CD8-positive, alpha-beta memory T cell (primary cell): ENCODE data around the gene CFAP70. TPM values are rescaled to one million over a fixed set of nuclear protein-coding genes. Genes with fewer than 3 reads are reported as not detected.

ENCODE experiments used
- CTCF ChIA-PET: fragments of 350-600 bp; sonication (Branson Sonifier 250); formaldehyde crosslinking; loops from one replicate; lab custom pipeline; 2021; ENCODE audit warnings: antibody characterized with exemption; lab: Charles Lee
- POLR2A ChIA-PET: fragments of 350-600 bp; sonication (Branson Sonifier 250); formaldehyde crosslinking; loops from one replicate; lab custom pipeline; 2021; ENCODE audit warnings: antibody characterized with exemption; lab: Charles Lee
- DNase-seq, 5 donors: peaks; one replicate each; pipeline versions ENCODE4 v3.0.0 to v3.0.0-alpha.2; 2020 to 2022; ENCODE audit warnings: mixed read lengths in 1 of 5
- H3K27ac ChIP-seq: one replicate; pipeline ENCODE4 v1.7.0; 2013; ENCODE audit warnings: low read depth, mild to moderate bottlenecking, low read length, moderate library complexity
- H3K27me3 ChIP-seq: 2 replicates; pipeline ENCODE4 v1.7.0; 2013; ENCODE audit warnings: low read length, mild to moderate bottlenecking; ENCODE audit not compliant: insufficient read depth, poor library complexity, severe bottlenecking
- H3K36me3 ChIP-seq: 2 replicates; pipeline ENCODE4 v1.7.0; 2013; ENCODE audit warnings: mild to moderate bottlenecking, low read length, moderate library complexity; ENCODE audit not compliant: insufficient read depth
- H3K4me1 ChIP-seq: 2 replicates; pipeline ENCODE4 v1.7.0; 2013; ENCODE audit warnings: mild to moderate bottlenecking, low read length, moderate library complexity; ENCODE audit not compliant: insufficient read depth
- H3K4me3 ChIP-seq: 2 replicates; pipeline ENCODE4 v1.7.0; 2013; ENCODE audit warnings: mild to moderate bottlenecking, low read length
- H3K9me3 ChIP-seq: 2 replicates; pipeline ENCODE4 v1.7.0; 2013; ENCODE audit warnings: mild to moderate bottlenecking, low read length
- H3K27ac Mint-ChIP-seq, 8 donors: one replicate each; pipeline ENCODE4 v1.8.0; 2020 to 2021; ENCODE audit warnings: mixed read lengths in 8 of 8, mild to moderate bottlenecking in 6 of 8, inconsistent platforms in 3 of 8, moderate library complexity in 3 of 8
- H3K27me3 Mint-ChIP-seq, 2 donors: one replicate each; pipeline ENCODE4 v1.8.0; 2020 to 2021; ENCODE audit warnings: mixed read lengths in 2 of 2, mild to moderate bottlenecking in 1 of 2, moderate library complexity in 1 of 2
- H3K36me3 Mint-ChIP-seq, 3 donors: one replicate each; pipeline ENCODE4 v1.8.0; 2020 to 2021; ENCODE audit warnings: mixed read lengths in 3 of 3, inconsistent platforms in 1 of 3, mild to moderate bottlenecking in 1 of 3
- H3K4me1 Mint-ChIP-seq, 3 donors: one replicate each; pipeline ENCODE4 v1.8.0; 2020 to 2021; ENCODE audit warnings: mixed read lengths in 3 of 3, inconsistent platforms in 1 of 3, mild to moderate bottlenecking in 1 of 3
- H3K4me3 Mint-ChIP-seq, 7 donors: one replicate each; pipeline ENCODE4 v1.8.0; 2020 to 2021; ENCODE audit warnings: mixed read lengths in 7 of 7, mild to moderate bottlenecking in 6 of 7, moderate library complexity in 4 of 7, inconsistent platforms in 2 of 7
- H3K9me3 Mint-ChIP-seq, 5 donors: one replicate each; pipeline ENCODE4 v1.8.0; 2020 to 2022; ENCODE audit warnings: mixed read lengths in 5 of 5, mild to moderate bottlenecking in 3 of 5, moderate library complexity in 2 of 5, inconsistent platforms in 1 of 5
- polyA plus RNA-seq: library from polyadenylated mRNA; unstranded; fragments of 300-500 nt; fragmentation: Illumina TruSeq; gene quantifications from one replicate; pipeline ENCODE4 v1.2.3, GENCODE V29; 2021
- total RNA-seq, 2 experiments: library from RNA; stranded (reverse); gene quantifications; one replicate each; pipeline ENCODE4 v1.2.3, GENCODE V29; 2021

CFAP70 gene
- total and polyA plus RNA-seq, 3 experiments from 2014 or later, result 0.86 to 1.2 TPM; not detected in 1

- H3K36me3 ChIP-seq, result no peaks in the 10 kb centered on the region
- no peaks in the 10 kb centered on the region for H3K27me3 ChIP-seq
- Mint-ChIP-seq H3K36me3 (peaks cover 0 to 42% (median 8%) of the 10 kb centered on the region in 3 donors), H3K4me3 (peak overlapping the region; percentile 98 to 99 (median 99)), H3K4me1 (peaks cover 34 to 52% (median 46%) of the 10 kb centered on the region in 3 donors), H3K27ac (peak overlapping the region; percentile 87 to 97 (median 95)), H3K27me3 (no peaks in the 10 kb centered on the region), H3K9me3 (no peaks in the 10 kb centered on the region)
- peak overlapping the region; percentile 90 for H3K4me3 ChIP-seq
- no peaks in the 10 kb centered on the region for H3K9me3 ChIP-seq
- peak overlapping the region; percentile 92 for H3K27ac ChIP-seq
- peaks cover 38% of the 10 kb centered on the region for H3K4me1 ChIP-seq
- no peak for DNase-seq
- ChIA-PET POLR2A (interaction anchor here (1.7 kb wide), 1 partner anchor 244 kb away, joined by 4 read pairs; the partner anchor contains the start of gene PPP3CB), CTCF (interaction anchor here (1.6 kb wide), 1 partner anchor 244 kb away, joined by 3 read pairs; the partner anchor contains the start of gene PPP3CB)
Measured at GRCh38 chr10:73251683-73252444, 106.8 kb downstream of the CFAP70 start.

DNA sequence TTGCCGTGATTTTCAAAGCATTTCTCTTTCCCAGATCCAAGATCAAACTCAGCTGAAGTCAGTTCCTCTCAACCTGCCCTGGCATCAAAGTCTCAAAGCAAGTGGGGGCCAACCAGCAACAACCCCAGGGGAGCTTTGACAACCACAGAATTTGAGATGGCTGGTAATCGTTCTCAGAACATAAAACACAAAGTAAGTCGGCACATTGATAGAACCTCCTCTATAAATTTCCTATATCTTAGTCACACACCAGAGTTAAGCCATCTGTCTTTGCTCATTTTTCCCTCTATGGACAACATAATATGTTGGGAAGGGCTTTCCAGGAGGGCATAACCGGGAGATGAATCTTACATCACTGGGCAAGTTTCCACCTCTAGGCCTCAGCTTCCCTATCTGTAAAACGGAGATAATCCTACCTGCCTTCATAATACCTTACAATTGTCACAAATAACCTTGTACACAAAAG lies 110.4 kb downstream of the CFAP70 start:
- DNase-seq, result no peak
- Histone ChIP-seq H3K9me3 (no peaks in the 10 kb centered on the region), H3K4me3 (no peak overlapping the region), H3K36me3 (peaks cover 13% of the 10 kb centered on the region), H3K4me1 (peaks cover 58% of the 10 kb centered on the region), H3K27me3 (no peaks in the 10 kb centered on the region), H3K27ac (peak overlapping the region; percentile 15)
- Mint-ChIP-seq H3K27ac (peak overlapping the region; percentile 57 to 99 (median 94)), H3K36me3 (peaks cover 8 to 75% (median 8%) of the 10 kb centered on the region in 3 donors), H3K27me3 (no peaks in the 10 kb centered on the region), H3K9me3 (no peaks in the 10 kb centered on the region), H3K4me1 (peaks cover 58 to 81% (median 77%) of the 10 kb centered on the region in 3 donors), H3K4me3 (peak overlapping the region; percentile 25 to 100 (median 44))
- CTCF ChIA-PET, result no interaction called here
- POLR2A ChIA-PET, result interaction anchor here (2.1 kb wide), 1 partner anchor 165 kb away, joined by 5 read pairs; no protein-coding TSS in a partner anchor

DNA sequence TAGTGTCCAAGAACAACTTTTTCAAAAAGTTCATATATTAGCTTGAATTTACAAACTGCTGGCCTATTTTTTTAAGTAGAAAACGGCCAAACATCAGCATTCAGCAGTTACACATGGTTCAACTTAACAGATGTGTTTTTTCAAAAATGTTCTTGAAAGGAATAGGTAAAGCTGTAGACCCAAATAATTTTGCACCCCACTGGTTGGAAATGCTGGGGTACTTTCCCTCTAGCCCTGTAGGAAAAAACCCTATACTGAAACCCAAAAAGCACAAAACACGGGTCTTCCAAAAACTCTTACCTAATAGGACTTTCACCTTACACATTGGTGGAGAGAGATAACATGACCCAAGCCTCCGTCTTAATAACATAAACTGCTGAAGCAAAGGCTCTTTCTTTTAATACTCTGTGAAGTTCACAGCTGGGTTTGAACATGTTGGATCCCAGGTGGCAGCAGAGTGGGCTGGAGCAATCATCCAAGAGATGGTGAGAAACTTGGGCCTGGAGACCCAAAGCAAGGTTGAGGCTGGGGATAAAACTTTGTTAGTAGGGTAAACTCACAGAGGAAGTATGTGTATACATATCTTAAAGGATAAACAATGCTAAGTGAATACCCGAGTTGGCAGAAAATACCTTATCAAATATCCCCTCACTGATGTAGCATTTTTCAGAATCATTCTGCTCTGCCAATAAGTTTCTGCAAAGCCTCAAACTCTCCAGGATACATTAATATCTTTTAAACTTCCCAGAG lies 111.0 kb downstream of the CFAP70 start:
- DNase-seq, result no peak
- H3K9me3 Mint-ChIP-seq, result no peaks in the 10 kb centered on the region
- ChIA-PET POLR2A (interaction anchor here (0.6 to 2.1 kb wide), 8 partner anchors 80 to 477 kb away, joined by 3 to 14 read pairs (median 5); partner anchors contain the start of genes CFAP70, ECD, FAM149B1 and P4HA1), CTCF (interaction anchor here (1.1 to 1.3 kb wide), 3 partner anchors 8 to 152 kb away, joined by 3 read pairs; no protein-coding TSS in a partner anchor)
- no peaks in the 10 kb centered on the region for H3K27me3 Mint-ChIP-seq
- peak overlapping the region; percentile 93 to 99 (median 96) for H3K27ac Mint-ChIP-seq
- H3K27me3 ChIP-seq, result no peaks in the 10 kb centered on the region
- H3K4me3 Mint-ChIP-seq, result peak overlapping the region; percentile 94 to 100 (median 96)
- H3K36me3 ChIP-seq, result peaks cover 13% of the 10 kb centered on the region
- no peaks in the 10 kb centered on the region for H3K9me3 ChIP-seq
- H3K4me1 ChIP-seq, result peaks cover 54% of the 10 kb centered on the region
- H3K4me1 Mint-ChIP-seq, result peaks cover 53 to 75% (median 71%) of the 10 kb centered on the region in 3 donors
- H3K36me3 Mint-ChIP-seq, result peaks cover 8 to 79% (median 10%) of the 10 kb centered on the region in 3 donors
- H3K4me3 ChIP-seq, result peak overlapping the region; percentile 82
- H3K27ac ChIP-seq, result peak overlapping the region; percentile 89

- DNase-seq, result peak; percentile 94 to 97 (median 95)
- peaks cover 17% of the 10 kb centered on the region for H3K36me3 ChIP-seq
- H3K4me1 ChIP-seq, result peaks cover 52% of the 10 kb centered on the region
- no peaks in the 10 kb centered on the region for H3K9me3 ChIP-seq
- POLR2A ChIA-PET, result interaction anchor here (0.6 to 2.1 kb wide), 11 partner anchors 14 to 478 kb away, joined by 3 to 14 read pairs (median 3); partner anchors contain the start of genes CFAP70, ECD, FAM149B1 and P4HA1
- peak within 1 kb of the TSS; percentile 89 for H3K27ac ChIP-seq
- H3K4me1 Mint-ChIP-seq, result peaks cover 50 to 66% (median 63%) of the 10 kb centered on the region in 3 donors
- no peaks in the 10 kb centered on the region for H3K27me3 Mint-ChIP-seq
- H3K4me3 Mint-ChIP-seq, result peak within 1 kb of the TSS; percentile 94 to 100 (median 96)
- H3K9me3 Mint-ChIP-seq, result no peaks in the 10 kb centered on the region
- peak within 1 kb of the TSS; percentile 82 for H3K4me3 ChIP-seq
- CTCF ChIA-PET, result interaction anchor here (1.1 to 1.3 kb wide), 3 partner anchors 9 to 151 kb away, joined by 3 read pairs; no protein-coding TSS in a partner anchor
- H3K27me3 ChIP-seq, result no peaks in the 10 kb centered on the region
- H3K27ac Mint-ChIP-seq, result peak within 1 kb of the TSS; percentile 93 to 99 (median 96)
- peaks cover 8 to 77% (median 12%) of the 10 kb centered on the region in 3 donors for H3K36me3 Mint-ChIP-seq
Measured at GRCh38 chr10:73246646-73247508, 111.8 kb downstream of the CFAP70 start, which contains the start of gene DNAJC9. Gene DNAJC9 (minus strand): TSS chr10:73247255. CDS start chr10:73247189, 66 bp downstream.

DNA sequence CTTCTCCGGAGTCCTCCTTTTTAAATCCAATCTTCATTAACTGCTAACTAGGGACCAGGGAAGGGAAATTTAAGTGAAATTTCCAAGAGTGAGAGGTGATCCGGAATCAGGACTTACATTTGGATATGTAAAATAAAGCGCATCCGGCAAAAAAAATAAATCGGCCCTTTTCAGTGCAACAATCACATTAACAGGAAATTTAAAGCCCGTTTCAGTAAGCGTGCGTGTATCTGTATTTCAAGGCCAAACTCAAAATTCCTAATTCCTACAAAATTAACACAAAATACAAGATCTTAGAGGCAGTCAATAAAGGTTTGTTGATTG lies 112.4 kb downstream of the CFAP70 start:
- H3K27me3 ChIP-seq, result no peaks in the 10 kb centered on the region
- peak overlapping the region; percentile 82 for H3K4me3 ChIP-seq
- peaks cover 46% of the 10 kb centered on the region for H3K4me1 ChIP-seq
- CTCF ChIA-PET, result interaction anchor here (1.3 kb wide), 1 partner anchor 148 kb away, joined by 3 read pairs; no protein-coding TSS in a partner anchor
- no peaks in the 10 kb centered on the region for H3K9me3 ChIP-seq
- Mint-ChIP-seq H3K4me1 (peaks cover 44 to 61% (median 59%) of the 10 kb centered on the region in 3 donors), H3K27ac (peak overlapping the region; percentile 93 to 99 (median 96)), H3K27me3 (no peaks in the 10 kb centered on the region), H3K9me3 (no peaks in the 10 kb centered on the region), H3K36me3 (peaks cover 8 to 80% (median 12%) of the 10 kb centered on the region in 3 donors), H3K4me3 (peak overlapping the region; percentile 94 to 100 (median 96))
- H3K27ac ChIP-seq, result peak overlapping the region; percentile 89
- POLR2A ChIA-PET, result interaction anchor here (0.9 to 2.1 kb wide), 5 partner anchors 14 to 249 kb away, joined by 3 to 14 read pairs (median 5); partner anchors contain the start of genes CFAP70, P4HA1 and PPP3CB
- peaks cover 22% of the 10 kb centered on the region for H3K36me3 ChIP-seq
- DNase-seq, result no peak

DNA sequence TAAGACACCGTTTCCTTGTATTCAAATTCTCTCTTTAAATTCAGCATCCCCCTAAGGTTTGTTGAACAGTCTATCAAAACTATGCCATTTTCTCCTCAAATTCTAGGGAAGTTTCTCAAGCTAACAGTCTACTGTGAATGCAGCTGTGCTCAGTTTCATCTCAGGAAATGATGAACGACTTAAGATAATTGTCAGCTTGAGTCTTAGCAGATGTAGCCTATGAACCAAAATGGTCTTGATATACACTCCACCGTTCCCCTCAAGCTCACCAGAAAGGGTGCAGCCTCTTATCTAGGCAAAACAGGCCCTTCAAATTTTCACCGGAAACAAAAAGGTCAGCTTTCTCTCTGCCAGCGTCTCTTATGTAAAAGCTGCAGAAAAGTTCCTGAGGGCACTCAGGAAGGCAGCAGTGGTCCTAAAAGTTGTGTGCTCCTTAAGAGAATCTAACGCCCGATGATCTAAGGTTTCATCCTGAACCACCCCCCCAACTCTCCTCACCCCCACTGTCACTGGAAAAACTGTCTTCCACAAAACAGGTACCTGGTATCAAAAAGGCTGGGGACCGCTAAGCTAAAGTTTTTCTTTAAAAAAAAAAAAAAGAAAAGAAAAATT lies 113.7 kb downstream of the CFAP70 start:
- peak overlapping the region in 6 of 7 donors; percentile 29 to 66 (median 46) for H3K4me3 Mint-ChIP-seq
- H3K4me1 ChIP-seq, result peaks cover 37% of the 10 kb centered on the region
- H3K36me3 ChIP-seq, result peaks cover 28% of the 10 kb centered on the region
- ChIA-PET POLR2A (interaction anchor here (0.6 kb wide), 1 partner anchor 32 kb away, joined by 5 read pairs; no protein-coding TSS in a partner anchor), CTCF (no interaction called here)
- H3K9me3 Mint-ChIP-seq, result no peaks in the 10 kb centered on the region
- peaks cover 35 to 53% (median 50%) of the 10 kb centered on the region in 3 donors for H3K4me1 Mint-ChIP-seq
- no peak overlapping the region for H3K4me3 ChIP-seq
- H3K27ac ChIP-seq, result peak overlapping the region; percentile 53
- no peaks in the 10 kb centered on the region for H3K9me3 ChIP-seq
- peaks cover 0 to 82% (median 12%) of the 10 kb centered on the region in 3 donors for H3K36me3 Mint-ChIP-seq
- H3K27me3 ChIP-seq, result no peaks in the 10 kb centered on the region
- H3K27ac Mint-ChIP-seq, result peak overlapping the region; percentile 28 to 93 (median 82)
- no peak for DNase-seq
- no peaks in the 10 kb centered on the region for H3K27me3 Mint-ChIP-seq
